ENCODE results near the gene SLBP. TPM values are rescaled to one million over a fixed set of nuclear protein-coding genes. Genes with fewer than 3 reads are reported as not detected.

SLBP gene
- total and polyA plus RNA-seq, 2 of the 8 experiments (the other 6 are each of a cell fraction or from before 2014, with no cell fraction given): 44.1 to 49.0 TPM

DNA sequence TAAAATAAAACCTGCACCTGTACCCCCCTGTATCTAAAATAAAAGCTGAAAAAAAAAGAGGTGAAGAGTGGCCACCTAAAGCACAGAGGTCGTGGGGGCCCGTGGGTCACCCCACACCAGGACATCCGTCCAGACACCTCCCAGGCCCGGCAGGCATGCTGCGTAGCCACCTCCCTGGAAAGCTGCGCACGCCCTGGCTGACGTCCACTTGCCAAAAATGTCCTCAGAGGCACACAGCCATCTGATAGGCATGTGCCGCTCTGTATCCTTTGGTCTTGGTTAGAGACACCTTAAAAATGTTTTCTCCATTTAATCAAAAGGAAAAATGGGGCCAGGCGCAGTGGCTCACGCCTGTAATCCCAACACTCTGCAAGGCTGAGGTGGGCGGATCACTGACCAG lies 45.7 kb downstream of the SLBP start (continued):
- TF ChIP-seq, protein P1, sequence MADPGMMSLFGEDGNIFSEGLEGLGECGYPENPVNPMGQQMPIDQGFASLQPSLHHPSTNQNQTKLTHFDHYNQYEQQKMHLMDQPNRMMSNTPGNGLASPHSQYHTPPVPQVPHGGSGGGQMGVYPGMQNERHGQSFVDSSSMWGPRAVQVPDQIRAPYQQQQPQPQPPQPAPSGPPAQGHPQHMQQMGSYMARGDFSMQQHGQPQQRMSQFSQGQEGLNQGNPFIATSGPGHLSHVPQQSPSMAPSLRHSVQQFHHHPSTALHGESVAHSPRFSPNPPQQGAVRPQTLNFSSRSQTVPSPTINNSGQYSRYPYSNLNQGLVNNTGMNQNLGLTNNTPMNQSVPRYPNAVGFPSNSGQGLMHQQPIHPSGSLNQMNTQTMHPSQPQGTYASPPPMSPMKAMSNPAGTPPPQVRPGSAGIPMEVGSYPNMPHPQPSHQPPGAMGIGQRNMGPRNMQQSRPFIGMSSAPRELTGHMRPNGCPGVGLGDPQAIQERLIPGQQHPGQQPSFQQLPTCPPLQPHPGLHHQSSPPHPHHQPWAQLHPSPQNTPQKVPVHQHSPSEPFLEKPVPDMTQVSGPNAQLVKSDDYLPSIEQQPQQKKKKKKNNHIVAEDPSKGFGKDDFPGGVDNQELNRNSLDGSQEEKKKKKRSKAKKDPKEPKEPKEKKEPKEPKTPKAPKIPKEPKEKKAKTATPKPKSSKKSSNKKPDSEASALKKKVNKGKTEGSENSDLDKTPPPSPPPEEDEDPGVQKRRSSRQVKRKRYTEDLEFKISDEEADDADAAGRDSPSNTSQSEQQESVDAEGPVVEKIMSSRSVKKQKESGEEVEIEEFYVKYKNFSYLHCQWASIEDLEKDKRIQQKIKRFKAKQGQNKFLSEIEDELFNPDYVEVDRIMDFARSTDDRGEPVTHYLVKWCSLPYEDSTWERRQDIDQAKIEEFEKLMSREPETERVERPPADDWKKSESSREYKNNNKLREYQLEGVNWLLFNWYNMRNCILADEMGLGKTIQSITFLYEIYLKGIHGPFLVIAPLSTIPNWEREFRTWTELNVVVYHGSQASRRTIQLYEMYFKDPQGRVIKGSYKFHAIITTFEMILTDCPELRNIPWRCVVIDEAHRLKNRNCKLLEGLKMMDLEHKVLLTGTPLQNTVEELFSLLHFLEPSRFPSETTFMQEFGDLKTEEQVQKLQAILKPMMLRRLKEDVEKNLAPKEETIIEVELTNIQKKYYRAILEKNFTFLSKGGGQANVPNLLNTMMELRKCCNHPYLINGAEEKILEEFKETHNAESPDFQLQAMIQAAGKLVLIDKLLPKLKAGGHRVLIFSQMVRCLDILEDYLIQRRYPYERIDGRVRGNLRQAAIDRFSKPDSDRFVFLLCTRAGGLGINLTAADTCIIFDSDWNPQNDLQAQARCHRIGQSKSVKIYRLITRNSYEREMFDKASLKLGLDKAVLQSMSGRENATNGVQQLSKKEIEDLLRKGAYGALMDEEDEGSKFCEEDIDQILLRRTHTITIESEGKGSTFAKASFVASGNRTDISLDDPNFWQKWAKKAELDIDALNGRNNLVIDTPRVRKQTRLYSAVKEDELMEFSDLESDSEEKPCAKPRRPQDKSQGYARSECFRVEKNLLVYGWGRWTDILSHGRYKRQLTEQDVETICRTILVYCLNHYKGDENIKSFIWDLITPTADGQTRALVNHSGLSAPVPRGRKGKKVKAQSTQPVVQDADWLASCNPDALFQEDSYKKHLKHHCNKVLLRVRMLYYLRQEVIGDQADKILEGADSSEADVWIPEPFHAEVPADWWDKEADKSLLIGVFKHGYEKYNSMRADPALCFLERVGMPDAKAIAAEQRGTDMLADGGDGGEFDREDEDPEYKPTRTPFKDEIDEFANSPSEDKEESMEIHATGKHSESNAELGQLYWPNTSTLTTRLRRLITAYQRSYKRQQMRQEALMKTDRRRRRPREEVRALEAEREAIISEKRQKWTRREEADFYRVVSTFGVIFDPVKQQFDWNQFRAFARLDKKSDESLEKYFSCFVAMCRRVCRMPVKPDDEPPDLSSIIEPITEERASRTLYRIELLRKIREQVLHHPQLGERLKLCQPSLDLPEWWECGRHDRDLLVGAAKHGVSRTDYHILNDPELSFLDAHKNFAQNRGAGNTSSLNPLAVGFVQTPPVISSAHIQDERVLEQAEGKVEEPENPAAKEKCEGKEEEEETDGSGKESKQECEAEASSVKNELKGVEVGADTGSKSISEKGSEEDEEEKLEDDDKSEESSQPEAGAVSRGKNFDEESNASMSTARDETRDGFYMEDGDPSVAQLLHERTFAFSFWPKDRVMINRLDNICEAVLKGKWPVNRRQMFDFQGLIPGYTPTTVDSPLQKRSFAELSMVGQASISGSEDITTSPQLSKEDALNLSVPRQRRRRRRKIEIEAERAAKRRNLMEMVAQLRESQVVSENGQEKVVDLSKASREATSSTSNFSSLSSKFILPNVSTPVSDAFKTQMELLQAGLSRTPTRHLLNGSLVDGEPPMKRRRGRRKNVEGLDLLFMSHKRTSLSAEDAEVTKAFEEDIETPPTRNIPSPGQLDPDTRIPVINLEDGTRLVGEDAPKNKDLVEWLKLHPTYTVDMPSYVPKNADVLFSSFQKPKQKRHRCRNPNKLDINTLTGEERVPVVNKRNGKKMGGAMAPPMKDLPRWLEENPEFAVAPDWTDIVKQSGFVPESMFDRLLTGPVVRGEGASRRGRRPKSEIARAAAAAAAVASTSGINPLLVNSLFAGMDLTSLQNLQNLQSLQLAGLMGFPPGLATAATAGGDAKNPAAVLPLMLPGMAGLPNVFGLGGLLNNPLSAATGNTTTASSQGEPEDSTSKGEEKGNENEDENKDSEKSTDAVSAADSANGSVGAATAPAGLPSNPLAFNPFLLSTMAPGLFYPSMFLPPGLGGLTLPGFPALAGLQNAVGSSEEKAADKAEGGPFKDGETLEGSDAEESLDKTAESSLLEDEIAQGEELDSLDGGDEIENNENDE (IDR thresholded peaks at IDR 0.05; ENCODE audit: insufficient replicate concordance, low read length): no peak
- no peak for TF ChIP-seq TAF1 (IDR thresholded peaks at IDR 0.05; ENCODE audit: low read depth, low read length)
- no peak for TF ChIP-seq EGR1 (IDR thresholded peaks at IDR 0.05; ENCODE audit: borderline replicate concordance, low read depth, low read length)

All from H1 (cell line).